H9 (cell line): ENCODE results near the gene KRTAP1-4. TPM values are rescaled to one million over a fixed set of nuclear protein-coding genes. Genes with fewer than 3 reads are reported as not detected.
A peak's percentile ranks its signal among the peaks of the same experiment; 100 is the strongest.

Experiments used
- DNase-seq: peaks from one replicate; pipeline ENCODE4 v3.0.0-alpha.2; 2017
- H2AFZ ChIP-seq: one replicate; pipeline ENCODE4 v1.6.1; 2013; ENCODE audit warnings: mild to moderate bottlenecking, low read length, control low read depth, moderate library complexity
- H2AK5ac ChIP-seq: 2 replicates; pipeline ENCODE4 v1.6.1; 2013; ENCODE audit warnings: low read length, control low read depth, mixed read lengths; ENCODE audit not compliant: insufficient read length
- H2BK120ac ChIP-seq: one replicate; pipeline ENCODE4 v1.6.1; 2013; ENCODE audit warnings: low read depth, mild to moderate bottlenecking, low read length, control low read depth, inconsistent platforms; ENCODE audit not compliant: poor library complexity, severe bottlenecking
- H2BK12ac ChIP-seq: 2 replicates; pipeline ENCODE4 v1.6.1; 2013; ENCODE audit warnings: low read length, control low read depth, mixed read lengths, low read depth; ENCODE audit not compliant: insufficient read length
- H2BK15ac ChIP-seq: 2 replicates; pipeline ENCODE4 v1.6.1; 2013; ENCODE audit warnings: low read depth, low read length, control low read depth
- H2BK20ac ChIP-seq: one replicate; pipeline ENCODE4 v1.6.1; 2013; ENCODE audit warnings: low read depth, mild to moderate bottlenecking, low read length, control low read depth, inconsistent platforms; ENCODE audit not compliant: poor library complexity, severe bottlenecking
- H2BK5ac ChIP-seq: 2 replicates; pipeline ENCODE4 v1.6.1; 2013; ENCODE audit warnings: low read length, control low read depth, mixed read lengths; ENCODE audit not compliant: insufficient read length
- H3K14ac ChIP-seq: 2 replicates; pipeline ENCODE4 v1.6.1; 2013; ENCODE audit warnings: low read length, control low read depth; ENCODE audit not compliant: insufficient read depth
- H3K18ac ChIP-seq: 2 replicates; pipeline ENCODE4 v1.6.1; 2013; ENCODE audit warnings: low read depth, mild to moderate bottlenecking, mixed read lengths, low read length, control low read depth; ENCODE audit not compliant: insufficient read length
- H3K23ac ChIP-seq: 2 replicates; pipeline ENCODE4 v1.6.1; 2013; ENCODE audit warnings: low read length, control low read depth, mixed read lengths, low read depth; ENCODE audit not compliant: insufficient read length
- H3K23me2 ChIP-seq: 2 replicates; pipeline ENCODE4 v1.6.1; 2013; ENCODE audit warnings: low read depth, mild to moderate bottlenecking, mixed read lengths, low read length, control low read depth; ENCODE audit not compliant: insufficient read length, poor library complexity, severe bottlenecking
- H3K27ac ChIP-seq: 2 replicates; pipeline ENCODE4 v1.5.1; 2013; ENCODE audit warnings: low read length, control low read depth, mixed read lengths, low read depth; ENCODE audit not compliant: insufficient read length
- H3K27me3 ChIP-seq: 2 replicates; pipeline ENCODE4 v1.6.1; 2013; ENCODE audit warnings: low read length, control low read depth, inconsistent platforms; ENCODE audit not compliant: insufficient read depth
- H3K4ac ChIP-seq: 2 replicates; pipeline ENCODE4 v1.6.1; 2013; ENCODE audit warnings: low read depth, mild to moderate bottlenecking, control low read depth, inconsistent platforms, low read length, moderate library complexity
- H3K4me1 ChIP-seq: 2 replicates; pipeline ENCODE4 v1.6.1; 2013; ENCODE audit warnings: low read length, control low read depth, inconsistent platforms; ENCODE audit not compliant: insufficient read depth
- H3K4me2 ChIP-seq: 2 replicates; pipeline ENCODE4 v1.6.1; 2013; ENCODE audit warnings: low read length, control low read depth, mixed read lengths; ENCODE audit not compliant: insufficient read length, insufficient read depth
- H3K56ac ChIP-seq: 2 replicates; pipeline ENCODE4 v1.6.1; 2013; ENCODE audit warnings: low read depth, mild to moderate bottlenecking, mixed read lengths, low read length, control low read depth; ENCODE audit not compliant: insufficient read length
- H3K79me1 ChIP-seq: 2 replicates; pipeline ENCODE4 v1.6.1; 2013; ENCODE audit warnings: low read depth, mild to moderate bottlenecking, moderate library complexity, low read length, control low read depth, inconsistent platforms; ENCODE audit not compliant: insufficient read depth, poor library complexity, severe bottlenecking
- H3K79me2 ChIP-seq: 2 replicates; pipeline ENCODE4 v1.6.1; 2013; ENCODE audit warnings: low read length, control low read depth, inconsistent platforms; ENCODE audit not compliant: insufficient read depth
- H3K9ac ChIP-seq: 2 replicates; pipeline ENCODE4 v1.6.1; 2013; ENCODE audit warnings: low read length, control low read depth, mixed read lengths; ENCODE audit not compliant: insufficient read length; ENCODE audit errors: extremely low read depth
- H3K9me3 ChIP-seq: one replicate; pipeline ENCODE4 v1.6.1; 2013; ENCODE audit warnings: low read depth, low read length, inconsistent platforms; ENCODE audit not compliant: control insufficient read depth
- H3T11ph ChIP-seq: one replicate; pipeline ENCODE4 v1.6.1; 2013; ENCODE audit warnings: mild to moderate bottlenecking, low read length, control low read depth, inconsistent platforms
- H4K20me1 ChIP-seq: one replicate; pipeline ENCODE4 v1.6.1; 2013; ENCODE audit not compliant: control insufficient read depth, insufficient read length, insufficient read depth
- H4K5ac ChIP-seq: 2 replicates; pipeline ENCODE4 v1.6.1; 2013; ENCODE audit warnings: low read depth, mild to moderate bottlenecking, mixed read lengths, low read length, control low read depth; ENCODE audit not compliant: insufficient read length
- H4K8ac ChIP-seq: replicated peaks from 2 replicates; pipeline ENCODE4 v1.6.1; 2013; ENCODE audit warnings: low read length, control low read depth, mixed read lengths, low read depth; ENCODE audit not compliant: insufficient read length
- H4K91ac ChIP-seq: 2 replicates; pipeline ENCODE4 v1.6.1; 2013; ENCODE audit warnings: low read depth, mild to moderate bottlenecking, moderate library complexity, mixed read lengths, low read length, control low read depth; ENCODE audit not compliant: insufficient read length
- H3K27ac Mint-ChIP-seq, 3 experiments: 2 replicates in 2 of 3; 3 replicates in 1 of 3; pipeline ENCODE4 v1.8.0; 2020 to 2021; ENCODE audit warnings: mixed read lengths in 3 of 3, mild to moderate bottlenecking in 1 of 3, moderate library complexity in 1 of 3
- H3K27me3 Mint-ChIP-seq: 2 replicates; pipeline ENCODE4 v1.8.0; 2021; ENCODE audit warnings: low read depth, mild to moderate bottlenecking, moderate library complexity, mixed read lengths
- H3K36me3 Mint-ChIP-seq, 3 experiments: 2 replicates in 2 of 3; 3 replicates in 1 of 3; pipeline ENCODE4 v1.8.0; 2020 to 2021; ENCODE audit warnings: low read depth in 3 of 3, mixed read lengths in 3 of 3; ENCODE audit not compliant: insufficient read depth in 1 of 3
- H3K4me1 Mint-ChIP-seq, 2 experiments: 2 replicates each; pipeline ENCODE4 v1.8.0; 2020; ENCODE audit warnings: mixed read lengths in 2 of 2
- H3K4me3 Mint-ChIP-seq, 2 experiments: 2 replicates in 1 of 2; 3 replicates in 1 of 2; pipeline ENCODE4 v1.8.0; 2020 to 2021; ENCODE audit warnings: mild to moderate bottlenecking in 2 of 2, mixed read lengths in 2 of 2, moderate library complexity in 1 of 2
- H3K9me3 Mint-ChIP-seq, 2 experiments: 2 replicates in 1 of 2; 3 replicates in 1 of 2; pipeline ENCODE4 v1.8.0; 2020; ENCODE audit warnings: mild to moderate bottlenecking in 2 of 2, mixed read lengths in 2 of 2, moderate library complexity in 1 of 2
- WGBS: extraction: QIAGEN DNeasy Blood & Tissue Kit; methylation state at CpG from one replicate; pipeline ENCODE4 v1.1.7; 2013; ENCODE audit warnings: missing lambda C conversion rate, low lambda C conversion rate, mixed read lengths; ENCODE audit not compliant: insufficient read length; ENCODE audit errors: extremely low coverage; 5-methylcytosine and 5-hydroxymethylcytosine counted together
- total RNA-seq: library from RNA; stranded (reverse); gene quantifications from 2 replicates; pipeline ENCODE4 v1.2.1, GENCODE V29; 2021
- TF ChIP-seq, protein P1 (sequence below): fragments of 200-600 bp; sonication (generic); conservative IDR thresholded peaks from 3 replicates; pipeline ENCODE4 v1.8.0; 2021; ENCODE audit warnings: antibody characterized with exemption, mild to moderate bottlenecking

KRTAP1-4 gene
- total RNA-seq, 1 experiment from 2014 or later: not detected

- Histone ChIP-seq H3K27ac (no peak within 1 kb of the TSS), H4K8ac (no peak within 1 kb of the TSS), H3K4ac (no peak within 1 kb of the TSS), H4K20me1 (no peaks in the 10 kb centered on the region), H4K5ac (no peak within 1 kb of the TSS), H3K4me1 (no peaks in the 10 kb centered on the region), H3K23ac (no peak within 1 kb of the TSS), H2BK5ac (no peak within 1 kb of the TSS), H3T11ph (no peak within 1 kb of the TSS), H2BK20ac (no peak within 1 kb of the TSS), H2BK120ac (no peak within 1 kb of the TSS), H3K9me3 (no peaks in the 10 kb centered on the region), H2AFZ (no peak within 1 kb of the TSS), H3K79me2 (no peaks in the 10 kb centered on the region), H3K56ac (no peak within 1 kb of the TSS), H3K79me1 (no peaks in the 10 kb centered on the region), H3K14ac (no peak within 1 kb of the TSS), H2BK12ac (no peak within 1 kb of the TSS), H3K4me2 (no peak within 1 kb of the TSS), H2BK15ac (no peak within 1 kb of the TSS), H3K23me2 (no peaks in the 10 kb centered on the region), H3K9ac (no peak within 1 kb of the TSS), H4K91ac (no peak within 1 kb of the TSS), H3K27me3 (no peaks in the 10 kb centered on the region), H3K18ac (no peak within 1 kb of the TSS), H2AK5ac (no peak within 1 kb of the TSS)
- H3K27me3 Mint-ChIP-seq: no peaks in the 10 kb centered on the region; the same call in 1 of the 2 replicates
- no CpG with 5 or more reads among the region's 4 CpGs for WGBS
- no peak for DNase-seq
- peak within 1 kb of the TSS in 2 of 3 experiments; percentile 66 to 84; a peak in 4 of 7 replicates for H3K27ac Mint-ChIP-seq
- no peaks in the 10 kb centered on the region for H3K9me3 Mint-ChIP-seq
- H3K4me3 Mint-ChIP-seq: no peak within 1 kb of the TSS
- H3K4me1 Mint-ChIP-seq: peaks cover 0 to 3% of the 10 kb centered on the region in 2 experiments; a peak in 1 of 4 replicates
- no peaks in the 10 kb centered on the region; a peak in 1 of 7 replicates for H3K36me3 Mint-ChIP-seq
- TF ChIP-seq, protein P1, sequence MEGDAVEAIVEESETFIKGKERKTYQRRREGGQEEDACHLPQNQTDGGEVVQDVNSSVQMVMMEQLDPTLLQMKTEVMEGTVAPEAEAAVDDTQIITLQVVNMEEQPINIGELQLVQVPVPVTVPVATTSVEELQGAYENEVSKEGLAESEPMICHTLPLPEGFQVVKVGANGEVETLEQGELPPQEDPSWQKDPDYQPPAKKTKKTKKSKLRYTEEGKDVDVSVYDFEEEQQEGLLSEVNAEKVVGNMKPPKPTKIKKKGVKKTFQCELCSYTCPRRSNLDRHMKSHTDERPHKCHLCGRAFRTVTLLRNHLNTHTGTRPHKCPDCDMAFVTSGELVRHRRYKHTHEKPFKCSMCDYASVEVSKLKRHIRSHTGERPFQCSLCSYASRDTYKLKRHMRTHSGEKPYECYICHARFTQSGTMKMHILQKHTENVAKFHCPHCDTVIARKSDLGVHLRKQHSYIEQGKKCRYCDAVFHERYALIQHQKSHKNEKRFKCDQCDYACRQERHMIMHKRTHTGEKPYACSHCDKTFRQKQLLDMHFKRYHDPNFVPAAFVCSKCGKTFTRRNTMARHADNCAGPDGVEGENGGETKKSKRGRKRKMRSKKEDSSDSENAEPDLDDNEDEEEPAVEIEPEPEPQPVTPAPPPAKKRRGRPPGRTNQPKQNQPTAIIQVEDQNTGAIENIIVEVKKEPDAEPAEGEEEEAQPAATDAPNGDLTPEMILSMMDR: no peak
Observed at GRCh38 chr17:40993839-40994238, 36.2 kb downstream of the KRTAP1-4 start, which contains the start of gene KRTAP3-3. Gene KRTAP3-3, minus strand, starts transcription at chr17:40994164. Its CDS starts 67 bp downstream, at chr17:40994097.
